Endothelial cell of umbilical vein (primary cell): Measurements from ENCODE around the gene CLDN34. TPM values are rescaled to one million over a fixed set of nuclear protein-coding genes. Genes with fewer than 3 reads are reported as not detected.

Experiments used
- BruUV-seq: library from RNA; stranded (reverse); fragments of 400-500 nt; replicated peaks from 2 replicates; lab custom pipeline; 2021; lab: Mats Ljungman, UMichigan
- CTCF ChIA-PET: fragments of 300-600, 350-600 bp; sonication (Branson Sonifier 250); formaldehyde crosslinking; loops from one replicate; lab custom pipeline; 2021; ENCODE audit warnings: antibody characterized with exemption, inconsistent platforms; lab: Charles Lee
- POLR2A ChIA-PET: fragments of 300-600, 350-600 bp; sonication (Branson Sonifier 250); formaldehyde crosslinking; loops from one replicate; lab custom pipeline; 2021; ENCODE audit warnings: antibody characterized with exemption, inconsistent platforms; lab: Charles Lee
- DNase-seq: peaks from one replicate; pipeline ENCODE4 v3.0.0-alpha.2; 2011; ENCODE audit warnings: low read depth, low spot score
- FAIRE-seq: peaks from 2 replicates; lab custom pipeline; 2011; peaks lifted over from hg19 to GRCh38; lab: Jason Lieb, UNC
- H2AFZ ChIP-seq: 2 replicates; pipeline ENCODE4 v1.6.0; 2012; ENCODE audit warnings: low read depth, low read length, control low read depth, inconsistent platforms
- H3K27ac ChIP-seq: 2 replicates; pipeline ENCODE4 v1.5.1; 2011; ENCODE audit warnings: low read depth, mild to moderate bottlenecking, control low read depth, low read length, moderate library complexity; ENCODE audit not compliant: insufficient read depth
- H3K27me3 ChIP-seq, 2 experiments: 2 replicates each; pipeline versions ENCODE4 v1.6.0 to v1.6.1; 2011; ENCODE audit warnings: low read length in 2 of 2, mixed read lengths in 1 of 2; ENCODE audit not compliant: control insufficient read depth in 2 of 2, insufficient read depth in 2 of 2
- H3K36me3 ChIP-seq, 2 experiments: 2 replicates in 1 of 2; 3 replicates in 1 of 2; pipeline ENCODE4 v1.5.1; 2011; ENCODE audit warnings: low read length in 2 of 2, mild to moderate bottlenecking in 1 of 2, moderate library complexity in 1 of 2; ENCODE audit not compliant: control insufficient read depth in 2 of 2, insufficient read depth in 2 of 2; ENCODE audit errors: extremely low read depth in 1 of 2
- H3K4me1 ChIP-seq: 3 replicates; pipeline ENCODE4 v1.5.1; 2011; ENCODE audit warnings: mild to moderate bottlenecking, low read length; ENCODE audit not compliant: control insufficient read depth, insufficient read depth; ENCODE audit errors: extremely low read depth
- H3K4me2 ChIP-seq: 2 replicates; pipeline ENCODE4 v1.6.1; 2011; ENCODE audit warnings: low read length, control low read depth, mixed read lengths; ENCODE audit not compliant: insufficient read depth
- H3K4me3 ChIP-seq, 3 experiments: fragments of 200-600 bp in 1 of 3; sonication (generic), shearing (Covaris generic) in 1 of 3; replicated peaks in 1 of 3; 2 replicates each; pipeline ENCODE4 v1.5.1; 2011 to 2016; ENCODE audit warnings: control low read depth in 3 of 3, low read length in 3 of 3, mild to moderate bottlenecking in 2 of 3, inconsistent platforms in 1 of 3, low read depth in 1 of 3, moderate library complexity in 1 of 3; ENCODE audit not compliant: insufficient read depth in 1 of 3
- H3K79me2 ChIP-seq: 2 replicates; pipeline ENCODE4 v1.6.0; 2012; ENCODE audit warnings: low read length, inconsistent platforms; ENCODE audit not compliant: control insufficient read depth, insufficient read depth
- H3K9ac ChIP-seq: replicated peaks from 2 replicates; pipeline ENCODE3; 2011; ENCODE audit warnings: low read length, control low read depth; ENCODE audit not compliant: insufficient read depth; ENCODE audit errors: extremely low read depth
- H3K9me1 ChIP-seq: replicated peaks from 3 replicates; pipeline ENCODE4 v1.6.0; 2011; ENCODE audit warnings: mild to moderate bottlenecking, low read length; ENCODE audit not compliant: control insufficient read depth, insufficient read depth; ENCODE audit errors: extremely low read depth
- H3K9me3 ChIP-seq: replicated peaks from 2 replicates; pipeline ENCODE4 v1.5.1; 2012; ENCODE audit warnings: low read length, inconsistent platforms; ENCODE audit not compliant: control insufficient read depth, insufficient read depth
- H4K20me1 ChIP-seq: replicated peaks from 2 replicates; pipeline ENCODE3; 2011; ENCODE audit warnings: mild to moderate bottlenecking, low read length; ENCODE audit not compliant: control insufficient read depth, insufficient read depth; ENCODE audit errors: extremely low read depth
- FOS ChIP-seq: IDR thresholded peaks from 2 replicates; pipeline ENCODE4 v1.6.1; 2011; ENCODE audit warnings: mild to moderate bottlenecking, low read length, moderate library complexity, borderline replicate concordance; ENCODE audit not compliant: insufficient read depth
- GATA2 ChIP-seq: IDR thresholded peaks from 2 replicates; pipeline ENCODE4 v1.7.0; 2011; ENCODE audit warnings: low read depth, mild to moderate bottlenecking, moderate library complexity, mixed read lengths, low read length; ENCODE audit not compliant: insufficient read length, insufficient read depth
- JUN ChIP-seq: IDR thresholded peaks from 2 replicates; pipeline ENCODE4 v1.6.1; 2011; ENCODE audit warnings: borderline replicate concordance, low read depth; ENCODE audit not compliant: insufficient read length, insufficient read depth
- POLR2A ChIP-seq: IDR thresholded peaks from 2 replicates; pipeline ENCODE4 v1.6.1; 2012; ENCODE audit warnings: low read depth, mild to moderate bottlenecking, control low read depth, low read length
- POLR2AphosphoS5 ChIP-seq: IDR thresholded peaks from 2 replicates; pipeline ENCODE4 v1.6.1; 2012; ENCODE audit warnings: low read depth, mild to moderate bottlenecking, control low read depth, low read length, moderate library complexity; ENCODE audit not compliant: insufficient read depth
- dilution Hi-C: fragments of 300-500 bp; cut with MboI; formaldehyde crosslinking; loops from one replicate; pipeline ENCODE4 v1.15.0; 2019; ENCODE audit warnings: low sequenced_read_pairs; ENCODE audit not compliant: extremely low pct_ligation_motif_present
- intact Hi-C: fragments of 100-400 bp; cut with micrococcal nuclease; formaldehyde crosslinking; loops from one replicate; pipeline ENCODE4 v1.10.0; 2022
- polyA plus RNA-seq, 4 experiments: library from polyadenylated mRNA; depleted of rRNA in 3 of 4; stranded (reverse) in 3 of 4; unstranded in 1 of 4; fragments of >200 nt; gene quantifications; 2 replicates each; pipeline versions ENCODE4 v1.2.1 to v1.2.3, GENCODE V29; 2011 to 2012; ENCODE audit warnings: missing spikeins in 1 of 4
- total RNA-seq: library from RNA; stranded (reverse); gene quantifications from 2 replicates; pipeline ENCODE4 v1.2.3, GENCODE V29; 2021
- TF ChIP-seq, protein P1 (sequence below), 2 donors: IDR thresholded peaks; 1 replicate in 1 of 2; 2 replicates in 1 of 2; pipeline ENCODE4 v1.5.1; 2011; ENCODE audit warnings: low read length in 2 of 2, mild to moderate bottlenecking in 2 of 2, moderate library complexity in 2 of 2, control low read depth in 1 of 2, inconsistent platforms in 1 of 2, low read depth in 1 of 2; ENCODE audit not compliant: insufficient read depth in 1 of 2; ENCODE audit errors: extremely low read depth in 1 of 2

Gene CLDN34
- total and polyA plus RNA-seq, 2 donors (not counting 3 experiments of a cell fraction or from before 2014, with no cell fraction given) = 0.08 to 0.46 TPM

DNA sequence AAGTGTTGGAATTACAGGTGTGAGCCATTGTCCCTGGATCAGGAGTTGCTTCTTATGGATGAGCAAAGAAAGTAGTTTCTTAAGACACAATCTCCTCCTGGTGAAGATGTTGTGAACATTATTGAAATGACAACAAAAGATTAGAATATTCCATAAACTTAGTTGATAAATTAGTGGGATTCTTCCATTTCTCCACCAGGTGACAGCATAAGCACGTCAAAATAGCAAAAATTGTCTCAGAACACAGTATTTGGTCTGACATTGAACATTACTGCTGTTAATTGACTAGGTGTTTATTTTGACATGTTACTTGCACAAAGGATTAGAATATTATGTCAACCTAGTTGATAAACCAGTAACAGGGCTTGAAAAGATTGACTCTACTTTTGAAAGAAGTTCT is 21.6 kb downstream of the CLDN34 start:
- no peak overlapping the region for H3K27ac ChIP-seq
- no peak overlapping the region for H3K4me3 ChIP-seq
- no peaks in the 10 kb centered on the region for H3K4me1 ChIP-seq
- no peak overlapping the region for H2AFZ ChIP-seq
- FAIRE-seq = peak; percentile 94
- ChIA-PET POLR2A (no interaction called here), CTCF (interaction anchor here (2.2 kb wide), 1 partner anchor 131 kb away, joined by 25 read pairs; no protein-coding TSS in a partner anchor)
- no peaks in the 10 kb centered on the region for H4K20me1 ChIP-seq
- no peaks in the 10 kb centered on the region for H3K9me1 ChIP-seq
- H3K79me2 ChIP-seq = no peaks in the 10 kb centered on the region
- TF ChIP-seq GATA2 = no peak
- TF ChIP-seq, protein P1, sequence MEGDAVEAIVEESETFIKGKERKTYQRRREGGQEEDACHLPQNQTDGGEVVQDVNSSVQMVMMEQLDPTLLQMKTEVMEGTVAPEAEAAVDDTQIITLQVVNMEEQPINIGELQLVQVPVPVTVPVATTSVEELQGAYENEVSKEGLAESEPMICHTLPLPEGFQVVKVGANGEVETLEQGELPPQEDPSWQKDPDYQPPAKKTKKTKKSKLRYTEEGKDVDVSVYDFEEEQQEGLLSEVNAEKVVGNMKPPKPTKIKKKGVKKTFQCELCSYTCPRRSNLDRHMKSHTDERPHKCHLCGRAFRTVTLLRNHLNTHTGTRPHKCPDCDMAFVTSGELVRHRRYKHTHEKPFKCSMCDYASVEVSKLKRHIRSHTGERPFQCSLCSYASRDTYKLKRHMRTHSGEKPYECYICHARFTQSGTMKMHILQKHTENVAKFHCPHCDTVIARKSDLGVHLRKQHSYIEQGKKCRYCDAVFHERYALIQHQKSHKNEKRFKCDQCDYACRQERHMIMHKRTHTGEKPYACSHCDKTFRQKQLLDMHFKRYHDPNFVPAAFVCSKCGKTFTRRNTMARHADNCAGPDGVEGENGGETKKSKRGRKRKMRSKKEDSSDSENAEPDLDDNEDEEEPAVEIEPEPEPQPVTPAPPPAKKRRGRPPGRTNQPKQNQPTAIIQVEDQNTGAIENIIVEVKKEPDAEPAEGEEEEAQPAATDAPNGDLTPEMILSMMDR (IDR thresholded peaks at IDR 0.05; ENCODE audit: extremely low read depth in 1 of 2, insufficient read depth in 1 of 2, low read depth in 1 of 2, low read length in 2 of 2) = peak; percentile 15 to 34
- no peak for TF ChIP-seq POLR2AphosphoS5
- no peak for TF ChIP-seq POLR2A
- no peak for TF ChIP-seq JUN
- no peak for TF ChIP-seq FOS
- dilution Hi-C loops = no loop called here
- no peaks in the 10 kb centered on the region for H3K36me3 ChIP-seq
- H3K4me2 ChIP-seq = no peak overlapping the region
- no peaks in the 10 kb centered on the region for H3K9me3 ChIP-seq
- intact Hi-C loops = loop anchor here (1.0 to 10.0 kb wide), 4 partner anchors 103 to 626 kb away; no protein-coding TSS in a partner anchor
- H3K9ac ChIP-seq = no peak overlapping the region
- BruUV-seq = no TSS peak
- H3K27me3 ChIP-seq = no peaks in the 10 kb centered on the region
- peak; percentile 35 for DNase-seq
